Activated CD8-positive, alpha-beta memory T cell treated with anti-CD3 and anti-CD28 coated beads, Interleukin-2, amount 50 U/mL, for 1 hour (primary cell): ENCODE data around the gene C8G.

ENCODE experiments used
- DNase-seq: peaks from one replicate; pipeline ENCODE4 v3.0.0-alpha.2; 2020; ENCODE audit errors: extremely low read depth

The C8G gene

DNA sequence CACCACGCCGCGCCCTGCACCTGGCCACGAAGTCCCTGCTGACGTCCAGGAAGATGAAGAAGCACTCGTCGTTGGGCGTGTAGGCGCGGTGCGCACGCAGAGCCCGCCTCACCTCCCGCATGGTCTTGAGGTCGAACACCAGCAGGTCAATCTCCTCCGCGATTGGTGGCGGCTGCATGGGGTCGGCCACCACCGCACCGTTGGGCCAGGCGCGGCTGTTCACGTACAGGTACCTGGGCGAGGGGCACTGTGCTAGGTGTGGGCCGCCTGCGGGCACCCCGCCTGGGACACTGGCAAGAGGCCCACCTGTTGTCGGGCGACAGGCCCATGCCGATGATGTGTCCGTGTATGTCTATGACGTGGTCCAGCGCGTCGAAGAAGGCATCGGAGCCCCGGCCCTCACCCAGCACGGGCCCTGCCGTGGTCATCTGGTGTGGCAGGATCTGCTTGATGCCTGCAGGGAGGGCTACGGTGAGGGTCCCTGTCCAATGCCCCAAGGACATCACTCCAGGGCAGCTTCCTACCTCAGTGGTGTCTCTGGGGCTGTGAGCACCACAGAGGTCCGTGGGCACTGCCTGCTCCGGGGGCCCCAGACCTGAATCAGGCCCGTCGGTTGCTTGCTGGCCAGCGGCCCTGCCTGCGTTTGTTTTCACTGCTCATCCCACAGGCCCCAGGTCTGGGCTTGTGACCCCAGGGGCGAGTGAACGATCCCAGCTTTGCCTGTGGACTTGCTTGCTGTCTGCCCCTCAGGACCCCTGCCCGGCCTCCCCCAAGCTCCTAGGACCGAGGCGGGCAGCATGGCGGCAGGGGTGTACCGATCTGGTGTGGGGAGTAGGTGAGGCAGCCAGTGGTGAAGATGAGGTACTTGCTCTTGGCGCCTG lies 3.6 kb upstream of the C8G start:
- no peak for DNase-seq

DNA sequence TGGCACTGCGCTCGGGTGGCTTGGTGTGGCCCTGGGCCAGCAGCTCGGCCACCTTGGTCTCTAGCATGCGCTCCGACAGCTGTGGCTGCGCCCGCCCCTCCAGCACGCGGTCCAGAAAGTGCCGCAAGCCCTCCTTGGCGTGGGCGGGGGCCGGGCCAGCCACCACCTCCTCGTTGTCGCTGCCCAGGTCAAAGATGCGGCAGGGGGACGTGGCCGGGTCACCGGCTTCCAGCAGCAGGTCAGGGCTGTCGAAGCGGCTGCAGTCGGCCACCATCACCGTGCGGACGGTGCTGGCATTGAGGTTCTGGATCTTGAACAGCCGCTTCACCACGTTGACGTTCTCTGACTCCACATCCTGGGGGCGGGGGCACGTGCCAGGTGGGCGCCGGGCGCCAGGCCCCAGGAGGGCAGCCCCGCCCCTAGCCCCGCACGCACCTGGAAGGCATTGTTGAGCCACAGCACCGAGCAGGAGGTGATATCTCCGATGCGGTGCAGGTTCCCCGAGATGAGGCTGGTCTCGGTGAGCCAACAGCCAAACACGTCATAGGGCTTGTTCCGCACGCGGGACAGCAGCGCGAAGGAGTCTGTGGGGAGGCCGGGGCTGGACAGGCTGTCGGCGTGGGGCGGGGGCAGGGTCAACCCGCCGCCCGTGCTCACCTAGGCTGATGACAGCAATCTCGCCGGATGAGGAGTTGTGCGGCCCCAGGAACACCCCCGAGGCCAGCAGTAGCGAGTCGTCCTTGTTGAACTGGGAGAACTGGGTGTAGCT lies 2.7 kb upstream of the C8G start:
- DNase-seq: no peak

DNA sequence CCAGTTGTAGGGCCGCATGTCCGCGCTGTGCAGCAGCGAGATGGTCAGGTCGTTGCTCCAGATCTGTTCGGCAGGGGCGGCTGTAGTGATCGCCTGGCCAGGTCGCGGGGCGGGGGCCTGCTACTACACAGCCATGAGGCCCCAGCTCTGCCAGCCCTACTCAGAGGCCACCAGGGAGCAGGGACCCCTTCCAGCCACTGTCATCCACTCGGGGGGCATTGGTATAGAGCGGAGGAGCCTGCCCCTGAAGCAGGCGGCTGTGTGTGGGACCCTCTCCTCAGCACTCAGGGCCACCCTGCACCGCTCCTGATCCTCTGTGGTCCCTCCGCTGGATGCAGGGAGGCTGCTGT lies 2.2 kb upstream of the C8G start:
- DNase-seq: no peak

DNA sequence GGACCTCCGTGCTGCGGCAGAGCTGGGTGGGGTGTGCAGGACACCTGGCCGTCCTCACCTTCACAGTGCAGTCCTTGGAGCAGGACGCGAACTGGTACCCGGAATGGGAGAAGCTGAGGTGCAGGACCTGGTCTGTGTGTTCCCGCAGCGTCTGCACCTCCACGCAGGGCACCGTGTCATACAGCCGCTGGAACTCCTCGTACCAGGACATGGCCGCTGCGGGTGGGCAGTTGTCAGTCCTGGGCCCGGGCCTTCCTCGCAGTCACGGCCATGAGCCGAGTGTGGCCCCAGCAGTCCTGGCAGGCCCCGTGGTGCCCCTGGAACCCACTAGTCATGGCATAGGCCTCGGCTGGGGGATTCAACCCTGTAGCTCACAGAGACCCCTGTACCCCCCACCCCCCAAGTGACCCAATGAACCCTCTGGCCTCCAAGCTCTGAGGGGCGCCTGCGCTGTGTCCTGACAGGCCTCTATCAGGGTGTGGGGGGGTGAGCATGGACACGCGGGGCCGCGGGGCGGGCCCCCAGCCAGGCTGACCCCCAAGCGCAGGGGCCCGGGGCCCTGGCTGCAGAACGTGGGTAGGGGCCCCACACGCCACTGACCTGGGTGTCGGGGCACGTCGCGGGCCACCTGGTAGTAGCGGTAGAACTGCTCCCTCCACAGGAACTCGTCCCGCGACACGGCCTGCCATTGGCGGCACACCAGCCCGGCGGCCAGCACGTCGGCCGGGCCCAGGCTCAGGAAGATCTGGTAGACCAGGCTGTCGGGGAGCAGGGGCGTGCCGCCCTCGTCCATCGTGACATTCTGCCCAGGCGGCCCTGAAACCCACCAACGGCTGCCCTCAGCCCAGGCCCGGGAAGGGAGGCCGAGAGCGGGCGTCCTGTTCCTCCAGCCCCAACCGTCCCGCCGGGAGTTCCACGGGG lies 1.5 kb upstream of the C8G start:
- no peak for DNase-seq

GRCh38 chr9:136944212-136944518 lies 878 bp upstream of the C8G start:
- no peak for DNase-seq

DNA sequence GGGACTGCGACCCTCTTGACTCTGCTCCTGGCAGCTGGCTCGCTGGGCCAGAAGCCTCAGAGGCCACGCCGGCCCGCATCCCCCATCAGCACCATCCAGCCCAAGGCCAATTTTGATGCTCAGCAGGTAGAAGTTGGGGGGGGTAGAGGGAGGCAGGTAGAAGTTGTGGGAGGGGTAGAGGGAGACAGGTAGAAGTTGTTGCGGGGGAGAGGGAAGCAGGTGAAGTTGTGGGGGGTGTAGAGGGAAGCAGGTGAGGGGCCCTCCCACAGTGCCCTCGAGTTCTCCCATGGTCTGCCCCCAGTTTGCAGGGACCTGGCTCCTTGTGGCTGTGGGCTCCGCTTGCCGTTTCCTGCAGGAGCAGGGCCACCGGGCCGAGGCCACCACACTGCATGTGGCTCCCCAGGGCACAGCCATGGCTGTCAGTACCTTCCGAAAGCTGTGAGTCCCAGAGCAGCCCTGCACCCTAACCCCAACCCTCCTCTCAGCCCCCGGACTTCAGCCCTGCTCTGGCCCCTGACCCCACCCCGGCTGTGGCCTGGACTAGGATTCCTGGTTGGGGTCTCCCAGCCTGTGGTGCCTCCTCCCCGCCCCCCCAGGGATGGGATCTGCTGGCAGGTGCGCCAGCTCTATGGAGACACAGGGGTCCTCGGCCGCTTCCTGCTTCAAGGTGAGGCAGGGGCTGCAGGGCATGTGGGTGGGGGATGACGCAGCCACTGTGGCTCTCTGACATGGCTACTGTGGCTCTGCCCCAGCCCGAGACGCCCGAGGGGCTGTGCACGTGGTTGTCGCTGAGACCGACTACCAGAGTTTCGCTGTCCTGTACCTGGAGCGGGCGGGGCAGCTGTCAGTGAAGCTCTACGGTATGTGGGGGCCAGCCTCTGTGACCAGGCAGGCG lies 537 bp downstream of the C8G start:
- DNase-seq: no peak

GRCh38 chr9:136946228-136947027 lies 1.4 kb downstream of the C8G start:
- no peak for DNase-seq

- DNase-seq: no peak
Observed at GRCh38 chr9:136947028-136947891, 2.2 kb downstream of the C8G start.

GRCh38 chr9:136947955-136948510 lies 3.0 kb downstream of the C8G start:
- no peak for DNase-seq

GRCh38 chr9:136949239-136949816 lies 4.3 kb downstream of the C8G start:
- no peak for DNase-seq

DNA sequence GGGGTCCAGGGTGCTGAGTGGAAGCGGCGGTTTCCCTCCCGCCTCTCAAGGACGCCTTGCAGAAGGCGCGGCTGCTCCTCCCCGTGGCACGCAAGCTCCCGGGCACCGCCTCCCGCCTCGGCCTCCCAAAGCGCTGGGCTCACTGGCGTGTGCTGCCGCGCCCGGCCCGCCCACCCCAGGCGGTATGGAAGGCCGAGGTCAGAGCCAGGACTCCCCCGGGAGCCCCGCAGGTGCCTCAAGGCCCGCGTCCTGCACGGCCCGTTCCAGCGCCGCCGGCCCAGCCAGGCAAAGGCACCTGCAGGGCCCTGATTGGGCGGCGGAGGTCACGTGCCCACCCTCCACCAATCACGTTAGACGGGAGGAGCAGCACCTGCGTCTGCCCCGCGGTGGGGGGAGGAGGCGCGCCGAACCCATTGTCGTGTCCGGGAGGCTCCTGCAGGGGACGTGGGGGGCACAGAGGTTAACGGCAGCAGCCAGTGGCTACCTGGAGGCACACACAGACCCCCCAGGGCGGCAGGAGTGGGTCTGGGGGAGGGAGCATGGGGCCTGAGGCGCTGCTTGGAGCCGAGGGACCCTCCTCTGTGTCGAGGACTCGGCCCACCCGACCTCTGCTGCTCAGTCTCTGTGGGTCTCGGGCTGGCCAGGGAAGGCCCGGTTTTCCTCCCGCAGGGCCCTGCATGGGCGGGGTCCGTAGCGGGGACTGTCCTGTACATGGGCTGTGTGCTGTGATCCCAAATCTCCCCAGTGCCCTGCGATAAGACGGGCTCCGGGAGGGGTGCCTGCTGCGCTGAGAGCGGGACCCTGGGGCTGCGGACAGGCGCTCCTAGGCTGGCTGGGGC lies 5.0 kb downstream of the C8G start:
- peak; percentile 87 for DNase-seq

- DNase-seq: no peak
Observed at GRCh38 chr9:136950656-136951276, 5.7 kb downstream of the C8G start.

DNA sequence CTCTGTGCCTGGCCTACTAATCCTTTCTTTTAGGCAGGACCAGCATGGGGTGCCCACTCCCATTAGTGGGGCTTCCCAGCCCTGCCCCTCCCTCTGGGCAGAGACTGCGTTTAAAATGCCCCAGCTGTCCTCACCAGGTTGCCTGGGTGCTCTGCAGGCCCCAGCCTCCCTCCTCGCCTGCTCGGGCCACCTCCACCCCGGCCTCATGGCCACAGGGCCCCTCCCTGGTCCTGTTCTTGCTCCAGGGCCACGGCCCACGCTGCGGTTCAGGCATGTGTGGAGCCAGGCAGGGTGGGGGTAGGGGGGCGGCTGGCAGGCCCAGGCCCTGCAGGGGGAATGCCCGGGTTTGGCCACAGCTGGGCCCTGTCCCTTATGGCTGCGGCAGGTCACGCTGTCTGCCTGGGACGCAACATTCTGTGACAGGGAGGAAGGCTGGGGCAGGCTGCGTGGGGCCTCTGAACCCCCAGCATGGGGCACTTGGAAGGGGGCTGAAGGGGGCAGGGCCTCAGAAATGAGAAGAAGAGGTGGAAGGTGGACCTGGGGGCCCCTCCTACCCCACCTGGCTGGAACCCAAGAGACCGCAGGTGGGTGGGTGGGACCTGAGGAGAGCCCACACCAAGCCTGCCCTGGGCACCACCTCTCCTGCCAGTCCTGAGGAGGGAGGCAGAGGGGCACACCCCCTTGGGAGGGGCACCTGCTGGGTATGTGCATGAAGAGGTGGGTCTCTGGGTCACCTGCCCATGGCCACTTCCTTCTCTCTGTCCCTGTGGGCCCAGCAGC lies 6.7 kb downstream of the C8G start, which contains the start of gene LCN12:
Gene LCN12, plus strand, starts transcription at position 733 of the 780 bp plus-strand sequence. CDS start 55 bp downstream, outside the sequence.
- DNase-seq: no peak

DNA sequence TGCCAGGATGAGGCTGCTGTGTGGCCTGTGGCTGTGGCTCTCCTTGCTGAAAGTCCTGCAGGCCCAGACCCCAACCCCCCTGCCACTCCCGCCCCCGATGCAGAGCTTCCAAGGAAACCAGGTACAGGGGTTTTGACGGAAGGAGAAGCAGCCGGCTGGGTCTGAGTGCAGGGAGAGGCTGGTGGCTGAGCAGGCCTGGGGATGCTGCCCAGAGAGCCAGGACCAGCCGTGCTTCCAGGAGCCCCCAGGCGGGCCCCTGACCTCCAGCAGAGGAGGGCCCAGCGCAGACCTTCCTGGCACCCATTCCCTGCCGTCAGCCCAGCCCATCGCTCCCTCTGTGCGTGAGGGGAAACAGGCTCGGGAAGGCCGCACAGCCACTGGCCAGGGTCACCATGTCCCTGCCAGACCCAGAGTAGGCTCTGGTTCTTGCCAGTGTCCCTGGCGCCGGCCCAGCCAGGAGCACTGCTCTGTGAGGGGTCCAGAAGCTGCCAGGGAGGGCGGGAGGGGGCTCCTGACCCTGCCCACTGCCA lies 7.3 kb downstream of the C8G start:
- no peak for DNase-seq

DNA sequence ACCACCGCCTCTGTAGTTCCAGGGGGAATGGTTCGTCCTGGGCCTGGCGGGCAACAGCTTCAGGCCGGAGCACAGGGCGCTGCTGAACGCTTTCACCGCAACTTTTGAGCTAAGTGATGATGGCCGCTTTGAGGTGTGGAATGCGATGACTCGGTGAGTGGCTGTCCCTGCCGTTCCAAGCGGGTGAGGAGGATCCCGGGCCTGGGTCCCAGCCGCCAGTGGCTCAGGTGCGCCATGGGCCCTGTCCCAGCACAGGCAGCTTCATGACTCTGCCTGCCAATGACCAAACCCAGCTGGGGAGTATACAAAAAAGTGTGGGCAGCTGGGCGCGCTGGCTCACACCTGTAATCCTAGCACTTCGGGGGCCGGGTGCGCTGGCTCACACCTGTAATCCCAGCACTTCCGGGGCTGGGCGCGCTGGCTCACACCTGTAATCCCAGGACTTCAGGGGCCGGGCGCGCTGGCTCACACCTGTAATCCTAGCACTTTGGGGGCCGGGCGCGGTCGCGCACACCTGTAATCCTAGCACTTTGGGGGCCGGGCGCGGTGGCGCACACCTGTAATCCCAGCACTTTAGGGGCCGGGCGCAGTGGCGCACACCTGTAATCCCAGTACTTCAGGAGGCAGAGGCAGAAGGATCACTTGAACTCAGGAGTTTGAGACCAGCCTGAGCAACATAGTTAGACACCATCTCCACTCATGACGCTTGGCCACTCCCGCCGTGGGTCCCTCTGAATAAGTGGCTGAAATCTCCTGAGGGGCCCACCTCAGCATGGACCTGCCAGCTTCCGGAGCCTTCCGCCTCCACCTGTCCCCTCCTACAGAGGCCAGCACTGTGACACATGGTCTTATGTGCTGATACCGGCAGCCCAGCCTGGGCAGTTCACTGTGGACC lies 8.1 kb downstream of the C8G start:
- no peak for DNase-seq
